GM12874 (cell line): ENCODE results near the gene CCDC33.

ENCODE experiments used
- CTCF ChIP-seq: IDR thresholded peaks from 2 replicates; pipeline ENCODE4 v1.5.1; 2011; ENCODE audit warnings: low read depth, mild to moderate bottlenecking, control low read depth, low read length, moderate library complexity; ENCODE audit not compliant: insufficient read depth

Gene CCDC33

GRCh38 chr15:74380361-74381189, 144.4 kb downstream of the CCDC33 start:
- TF ChIP-seq CTCF, result no peak

- no peak for TF ChIP-seq CTCF
Observed at GRCh38 chr15:74381190-74381453, 145.0 kb downstream of the CCDC33 start.

DNA sequence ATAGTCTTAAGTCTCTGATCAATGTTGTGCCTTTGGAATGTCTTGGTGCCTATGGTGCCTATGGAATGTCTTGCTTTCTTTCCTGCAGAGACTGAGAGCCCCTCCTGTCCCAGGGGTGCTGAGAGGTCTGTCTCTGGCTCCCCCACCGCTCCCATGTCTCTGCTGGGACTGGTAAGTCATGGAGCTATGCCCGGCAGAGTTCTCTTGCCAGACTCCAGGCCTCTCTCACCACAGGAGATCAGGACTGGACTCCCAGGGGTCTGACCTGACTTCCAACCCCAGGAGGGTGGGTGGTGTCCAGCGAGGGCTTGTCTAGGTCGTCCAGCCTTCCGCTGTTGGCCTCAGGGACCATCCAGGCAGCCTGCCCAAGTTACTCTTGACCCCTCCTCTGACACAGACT, 145.4 kb downstream of the CCDC33 start:
- no peak for TF ChIP-seq CTCF

GRCh38 chr15:74382004-74382816, 146.1 kb downstream of the CCDC33 start:
- peak; percentile 98 for TF ChIP-seq CTCF

DNA sequence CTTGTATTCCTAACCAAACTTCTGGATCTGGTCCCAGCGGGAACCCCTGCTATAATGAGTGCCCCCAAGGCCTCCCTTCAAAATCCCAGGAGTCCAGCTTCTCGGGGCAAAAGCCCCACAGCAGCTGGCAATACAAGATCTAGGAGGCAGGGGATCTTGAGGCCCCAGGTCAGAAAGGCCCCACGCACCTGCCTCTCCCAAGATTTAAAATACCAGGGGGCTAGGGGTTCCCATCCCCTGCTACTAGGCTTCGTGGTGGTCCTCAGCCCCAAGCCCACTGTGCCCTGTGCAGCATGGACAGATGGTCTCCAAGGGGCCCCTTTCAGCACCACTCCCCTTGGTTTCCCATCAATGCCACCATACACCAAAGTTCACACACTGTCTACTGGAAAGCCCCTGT, 147.2 kb downstream of the CCDC33 start:
- TF ChIP-seq CTCF, result no peak

- TF ChIP-seq CTCF, result no peak
Observed at GRCh38 chr15:74383695-74384565, 147.8 kb downstream of the CCDC33 start.

- TF ChIP-seq CTCF, result no peak
Observed at GRCh38 chr15:74384566-74384880, 148.4 kb downstream of the CCDC33 start.
